Measurements from ENCODE around the gene ADCY3. TPM values are rescaled to one million over a fixed set of nuclear protein-coding genes. Genes with fewer than 3 reads are reported as not detected.

ADCY3 gene
- total RNA-seq, 1 experiment from 2014 or later = 39.5 TPM

DNA sequence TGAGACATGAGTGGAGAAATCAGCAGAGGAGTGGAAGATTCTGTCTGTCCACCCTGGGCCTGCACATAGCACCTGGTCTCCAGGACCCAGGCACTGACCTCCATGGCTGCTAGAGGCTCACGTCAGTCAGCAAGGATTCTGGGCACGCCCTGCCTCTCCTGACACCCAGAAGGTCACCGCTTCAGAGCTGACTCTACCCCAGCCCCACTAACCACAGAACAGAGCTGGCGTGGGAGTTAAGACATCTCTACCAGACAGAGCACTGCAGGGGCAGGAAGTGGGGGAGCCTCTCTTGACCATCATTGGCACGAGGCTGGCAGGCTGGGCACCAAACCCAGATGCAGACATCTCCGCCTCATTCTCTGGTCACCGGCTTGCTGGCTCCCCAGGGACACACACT lies 3.0 kb downstream of the ADCY3 start:
- no peak overlapping the region for H4K8ac ChIP-seq (replicated peaks; ENCODE audit: insufficient read length, low read depth, low read length)
- peaks cover 2% of the 10 kb centered on the region; the same call in 1 of the 2 replicates for H3K79me2 ChIP-seq (ENCODE audit: insufficient read depth, low read length)
- no peaks in the 10 kb centered on the region for H3K9me3 ChIP-seq (ENCODE audit: control insufficient read depth, low read depth, low read length)
- no peak overlapping the region for H4K5ac ChIP-seq (ENCODE audit: insufficient read length, low read depth, low read length)
- H3K14ac ChIP-seq (ENCODE audit: insufficient read depth, low read length) = no peak overlapping the region
- H4K91ac ChIP-seq (ENCODE audit: insufficient read length, low read depth, low read length) = no peak overlapping the region
- Mint-ChIP-seq H3K4me1 (peaks cover 16 to 21% of the 10 kb centered on the region in 2 experiments), H3K36me3 (ENCODE audit: insufficient read depth in 1 of 3, low read depth in 3 of 3) (peaks cover 7 to 18% (median 15%) of the 10 kb centered on the region in 3 experiments; a peak in 6 of 7 replicates), H3K27ac (no peak overlapping the region), H3K9me3 (no peaks in the 10 kb centered on the region), H3K27me3 (ENCODE audit: low read depth) (peaks cover 8% of the 10 kb centered on the region), H3K4me3 (no peak overlapping the region; a peak in 1 of 5 replicates)
- H3T11ph ChIP-seq (ENCODE audit: low read length) = no peak overlapping the region
- no peak for DNase-seq
- no peaks in the 10 kb centered on the region for H4K20me1 ChIP-seq (ENCODE audit: control insufficient read depth, insufficient read depth, insufficient read length)
- no peak overlapping the region for H2BK20ac ChIP-seq (ENCODE audit: low read depth, low read length, poor library complexity, severe bottlenecking)
- H3K18ac ChIP-seq (ENCODE audit: insufficient read length, low read depth, low read length) = no peak overlapping the region
- no peak overlapping the region for H3K4me2 ChIP-seq (ENCODE audit: insufficient read depth, insufficient read length, low read length)
- no peak overlapping the region for H3K9ac ChIP-seq (ENCODE audit: extremely low read depth, insufficient read length, low read length)
- H2AK5ac ChIP-seq (ENCODE audit: insufficient read length, low read length) = no peak overlapping the region
- H3K23me2 ChIP-seq (ENCODE audit: insufficient read length, low read depth, low read length, poor library complexity, severe bottlenecking) = no peaks in the 10 kb centered on the region
- no peaks in the 10 kb centered on the region for H3K4me1 ChIP-seq (ENCODE audit: insufficient read depth, low read length)
- no peak overlapping the region for H2BK120ac ChIP-seq (ENCODE audit: low read depth, low read length, poor library complexity, severe bottlenecking)
- no CpG with 5 or more reads among the region's 7 CpGs for WGBS (ENCODE audit: extremely low coverage, insufficient read length, low lambda C conversion rate)
- H2AFZ ChIP-seq (ENCODE audit: low read length) = no peak overlapping the region
- TF ChIP-seq, protein P1, sequence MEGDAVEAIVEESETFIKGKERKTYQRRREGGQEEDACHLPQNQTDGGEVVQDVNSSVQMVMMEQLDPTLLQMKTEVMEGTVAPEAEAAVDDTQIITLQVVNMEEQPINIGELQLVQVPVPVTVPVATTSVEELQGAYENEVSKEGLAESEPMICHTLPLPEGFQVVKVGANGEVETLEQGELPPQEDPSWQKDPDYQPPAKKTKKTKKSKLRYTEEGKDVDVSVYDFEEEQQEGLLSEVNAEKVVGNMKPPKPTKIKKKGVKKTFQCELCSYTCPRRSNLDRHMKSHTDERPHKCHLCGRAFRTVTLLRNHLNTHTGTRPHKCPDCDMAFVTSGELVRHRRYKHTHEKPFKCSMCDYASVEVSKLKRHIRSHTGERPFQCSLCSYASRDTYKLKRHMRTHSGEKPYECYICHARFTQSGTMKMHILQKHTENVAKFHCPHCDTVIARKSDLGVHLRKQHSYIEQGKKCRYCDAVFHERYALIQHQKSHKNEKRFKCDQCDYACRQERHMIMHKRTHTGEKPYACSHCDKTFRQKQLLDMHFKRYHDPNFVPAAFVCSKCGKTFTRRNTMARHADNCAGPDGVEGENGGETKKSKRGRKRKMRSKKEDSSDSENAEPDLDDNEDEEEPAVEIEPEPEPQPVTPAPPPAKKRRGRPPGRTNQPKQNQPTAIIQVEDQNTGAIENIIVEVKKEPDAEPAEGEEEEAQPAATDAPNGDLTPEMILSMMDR (conservative IDR thresholded peaks at IDR 0.05) = no peak
- no peak overlapping the region for H3K56ac ChIP-seq (ENCODE audit: insufficient read length, low read depth, low read length)
- H2BK5ac ChIP-seq (ENCODE audit: insufficient read length, low read length) = no peak overlapping the region
- no peaks in the 10 kb centered on the region for H3K79me1 ChIP-seq (ENCODE audit: insufficient read depth, low read depth, low read length, poor library complexity, severe bottlenecking)
- no peaks in the 10 kb centered on the region for H3K27me3 ChIP-seq (ENCODE audit: insufficient read depth, low read length)
- no peak overlapping the region for H2BK15ac ChIP-seq (ENCODE audit: low read depth, low read length)
- no peak overlapping the region for H2BK12ac ChIP-seq (ENCODE audit: insufficient read length, low read depth, low read length)
- H3K23ac ChIP-seq (ENCODE audit: insufficient read length, low read depth, low read length) = no peak overlapping the region
- no peak overlapping the region for H3K4ac ChIP-seq (ENCODE audit: low read depth, low read length)
- no peak overlapping the region for H3K27ac ChIP-seq (ENCODE audit: insufficient read length, low read depth, low read length)

Data from H9 (cell line).